ENCODE results near the gene ST7. TPM values are rescaled to one million over a fixed set of nuclear protein-coding genes. Genes with fewer than 3 reads are reported as not detected.

Gene ST7
- total and polyA plus RNA-seq, 2 donors (not counting 1 experiment from before 2014, with no cell fraction given), result 2.3 to 4.6 TPM

GRCh38 chr7:116910383-116910782 is 42.9 kb upstream of the ST7 start:
- no peak overlapping the region for H3K4me3 ChIP-seq (ENCODE audit: control extremely low read depth in 1 of 5, extremely low read depth in 1 of 5, insufficient read depth in 1 of 5, low read depth in 2 of 5, low read length in 4 of 5)
- no peak overlapping the region for H3K27ac ChIP-seq (ENCODE audit: low read length in 2 of 2)
- Mint-ChIP-seq H3K4me3 (no peak overlapping the region), H3K27me3 (no peaks in the 10 kb centered on the region), H3K4me1 (no peaks in the 10 kb centered on the region), H3K9me3 (ENCODE audit: insufficient read depth) (no peaks in the 10 kb centered on the region), H3K27ac (no peak overlapping the region)
- no peaks in the 10 kb centered on the region for H3K4me1 ChIP-seq (ENCODE audit: control insufficient read depth in 2 of 2, insufficient read depth in 2 of 2, low read length in 2 of 2)
- no peaks in the 10 kb centered on the region for H3K79me2 ChIP-seq (ENCODE audit: control insufficient read depth, insufficient read depth, low read length)
- no peaks in the 10 kb centered on the region for H3K27me3 ChIP-seq (replicated peaks in 1 of 4; ENCODE audit: control extremely low read depth in 1 of 4, control insufficient read depth in 3 of 4, insufficient read depth in 4 of 4, low read length in 3 of 4)
- ChIA-PET POLR2A (no interaction called here), CTCF (no interaction called here)
- no peak overlapping the region for H3K9ac ChIP-seq (ENCODE audit: low read length)
- H4K20me1 ChIP-seq (ENCODE audit: control insufficient read depth, insufficient read depth, low read length, poor library complexity, severe bottlenecking), result peaks cover 6% of the 10 kb centered on the region
- DNase-seq, result no peak
- no peak for ATAC-seq (ENCODE audit: low read depth)
- intact Hi-C loops (cut with micrococcal nuclease), result no loop called here
- H2AFZ ChIP-seq (ENCODE audit: insufficient read depth, low read depth, low read length, poor library complexity, severe bottlenecking), result no peak overlapping the region
- no peak overlapping the region for H3K4me2 ChIP-seq (replicated peaks; ENCODE audit: low read depth, low read length, poor library complexity, severe bottlenecking)
- TF ChIP-seq EZH2 (IDR thresholded peaks at IDR 0.05; ENCODE audit: borderline replicate concordance, insufficient read depth, low read depth, low read length, poor library complexity, severe bottlenecking) (no peak), CTCF (IDR thresholded peaks at IDR 0.05) (no peak)
- H3K9me3 ChIP-seq (ENCODE audit: control extremely low read depth in 1 of 3, control insufficient read depth in 2 of 3, insufficient read depth in 1 of 3, low read length in 2 of 3), result no peaks in the 10 kb centered on the region
- 100% methylated on average over 1 of the region's 6 CpGs for WGBS (ENCODE audit: insufficient coverage)
- peaks cover 29 to 59% of the 10 kb centered on the region in 2 experiments for H3K36me3 ChIP-seq (replicated peaks in 1 of 2; ENCODE audit: control extremely low read depth in 1 of 2, control insufficient read depth in 1 of 2, extremely low read depth in 1 of 2, insufficient read depth in 2 of 2, low read length in 1 of 2)

- Mint-ChIP-seq H3K9me3 (ENCODE audit: insufficient read depth) (no peaks in the 10 kb centered on the region), H3K27me3 (no peaks in the 10 kb centered on the region), H3K27ac (no peak overlapping the region), H3K4me3 (no peak overlapping the region), H3K4me1 (no peaks in the 10 kb centered on the region)
- H3K4me2 ChIP-seq (replicated peaks; ENCODE audit: low read depth, low read length, poor library complexity, severe bottlenecking), result no peak overlapping the region
- H3K4me3 ChIP-seq (ENCODE audit: control extremely low read depth in 1 of 5, extremely low read depth in 1 of 5, insufficient read depth in 1 of 5, low read depth in 2 of 5, low read length in 4 of 5), result no peak overlapping the region
- H3K36me3 ChIP-seq (replicated peaks in 1 of 2; ENCODE audit: control extremely low read depth in 1 of 2, control insufficient read depth in 1 of 2, extremely low read depth in 1 of 2, insufficient read depth in 2 of 2, low read length in 1 of 2), result peaks cover 31 to 63% of the 10 kb centered on the region in 2 experiments
- H2AFZ ChIP-seq (ENCODE audit: insufficient read depth, low read depth, low read length, poor library complexity, severe bottlenecking), result no peak overlapping the region
- no peak for DNase-seq
- no peaks in the 10 kb centered on the region for H3K9me3 ChIP-seq (ENCODE audit: control extremely low read depth in 1 of 3, control insufficient read depth in 2 of 3, insufficient read depth in 1 of 3, low read length in 2 of 3)
- H3K79me2 ChIP-seq (ENCODE audit: control insufficient read depth, insufficient read depth, low read length), result no peaks in the 10 kb centered on the region
- no peak for ATAC-seq (ENCODE audit: low read depth)
- POLR2A ChIA-PET, result no interaction called here
- intact Hi-C loops (cut with micrococcal nuclease), result no loop called here
- no peak overlapping the region for H3K9ac ChIP-seq (ENCODE audit: low read length)
- CTCF ChIA-PET, result interaction anchor here (1.2 kb wide), 2 partner anchors 18 to 34 kb away, joined by 4 to 6 read pairs; no protein-coding TSS in a partner anchor
- no CpG with 5 or more reads among the region's 1 CpG for WGBS (ENCODE audit: insufficient coverage)
- peaks cover 6% of the 10 kb centered on the region for H4K20me1 ChIP-seq (ENCODE audit: control insufficient read depth, insufficient read depth, low read length, poor library complexity, severe bottlenecking)
- TF ChIP-seq CTCF (IDR thresholded peaks at IDR 0.05) (no peak), EZH2 (IDR thresholded peaks at IDR 0.05; ENCODE audit: borderline replicate concordance, insufficient read depth, low read depth, low read length, poor library complexity, severe bottlenecking) (no peak)
- no peaks in the 10 kb centered on the region for H3K4me1 ChIP-seq (ENCODE audit: control insufficient read depth in 2 of 2, insufficient read depth in 2 of 2, low read length in 2 of 2)
- no peak overlapping the region for H3K27ac ChIP-seq (ENCODE audit: low read length in 2 of 2)
- H3K27me3 ChIP-seq (replicated peaks in 1 of 4; ENCODE audit: control extremely low read depth in 1 of 4, control insufficient read depth in 3 of 4, insufficient read depth in 4 of 4, low read length in 3 of 4), result no peaks in the 10 kb centered on the region
These were observed 41.5 kb upstream of the ST7 start for GRCh38 chr7:116911801-116912200.
